ENCODE results near the gene KIF3B. TPM values are rescaled to one million over a fixed set of nuclear protein-coding genes. Genes with fewer than 3 reads are reported as not detected.
"Not testable (repeated sequence)": the region's sequence is repeated elsewhere in the genome, so short reads cannot be mapped to it uniquely, and the experiment has no call there.

Gene KIF3B
- total and polyA plus RNA-seq, 8 donors = 11.0 to 35.4 (median 25.7) TPM

- 46 to 51% methylated on average over 3 of the region's 3 CpGs for WGBS, 2 donors
- Histone ChIP-seq H3K9me3 (no peaks in the 10 kb centered on the region), H3K36me3 (no peaks in the 10 kb centered on the region), H3K27me3 (no peaks in the 10 kb centered on the region), H3K4me1 (peaks cover 46 to 60% (median 51%) of the 10 kb centered on the region in 3 donors), H3K27ac (peak overlapping the region in 2 of 4 donors; percentile 30 to 35), H3K4me3 (no peak overlapping the region)
- no peak for DNase-seq
- ATAC-seq = no peak
- no peak for FAIRE-seq
- intact Hi-C loops (cut with DNase I) = no loop called here
- no peak for TF ChIP-seq CTCF (IDR thresholded peaks at IDR 0.05)
Observed at GRCh38 chr20:32285082-32285620, 7.7 kb downstream of the KIF3B start.

GRCh38 chr20:32285621-32286371, 8.3 kb downstream of the KIF3B start:
- Histone ChIP-seq H3K4me1 (peaks cover 51 to 64% (median 57%) of the 10 kb centered on the region in 3 donors), H3K27me3 (no peaks in the 10 kb centered on the region), H3K4me3 (no peak overlapping the region), H3K27ac (peak overlapping the region in 2 of 4 donors; percentile 30 to 35), H3K9me3 (no peaks in the 10 kb centered on the region), H3K36me3 (no peaks in the 10 kb centered on the region)
- DNase-seq (no peak), ATAC-seq (no peak), FAIRE-seq (no peak)
- intact Hi-C loops (cut with DNase I) = no loop called here
- 54 to 61% methylated on average over 4 of the region's 4 CpGs for WGBS, 2 donors
- TF ChIP-seq CTCF (IDR thresholded peaks at IDR 0.05) = no peak

- intact Hi-C loops (cut with DNase I) = no loop called here
- Histone ChIP-seq H3K36me3 (no peaks in the 10 kb centered on the region), H3K9me3 (no peaks in the 10 kb centered on the region), H3K4me3 (no peak overlapping the region), H3K4me1 (peaks cover 49 to 58% (median 50%) of the 10 kb centered on the region in 3 donors), H3K27me3 (no peaks in the 10 kb centered on the region), H3K27ac (no peak overlapping the region)
- no peak for DNase-seq
- no peak for TF ChIP-seq CTCF (IDR thresholded peaks at IDR 0.05)
- 78 to 80% methylated on average over 6 of the region's 6 CpGs for WGBS, 2 donors
- FAIRE-seq = no peak
- no peak for ATAC-seq
Observed at GRCh38 chr20:32287231-32287638, 9.8 kb downstream of the KIF3B start.

GRCh38 chr20:32288225-32288849, 10.9 kb downstream of the KIF3B start:
- no peak for FAIRE-seq
- 68 to 75% methylated on average over 6 of the region's 6 CpGs for WGBS, 2 donors
- ATAC-seq = no peak
- H3K4me3 ChIP-seq = no peak overlapping the region
- no peak for DNase-seq
- no peak for TF ChIP-seq CTCF (IDR thresholded peaks at IDR 0.05)
- H3K27me3 ChIP-seq = no peaks in the 10 kb centered on the region
- H3K9me3 ChIP-seq = no peaks in the 10 kb centered on the region
- H3K36me3 ChIP-seq = no peaks in the 10 kb centered on the region
- intact Hi-C loops (cut with DNase I) = no loop called here
- H3K4me1 ChIP-seq = peaks cover 38 to 47% (median 42%) of the 10 kb centered on the region in 3 donors
- H3K27ac ChIP-seq = peak overlapping the region in 2 of 4 donors; percentile 89 to 93

GRCh38 chr20:32289299-32289660, 11.8 kb downstream of the KIF3B start:
- H3K9me3 ChIP-seq; H3K4me3 ChIP-seq; FAIRE-seq; DNase-seq; H3K36me3 ChIP-seq; intact Hi-C loops (cut with DNase I); H3K27me3 ChIP-seq: not testable (repeated sequence)
- 38 to 44% methylated on average over 4 of the region's 4 CpGs for WGBS, 2 donors
- ATAC-seq = peak; percentile 39 to 51 (median 48)
- Histone ChIP-seq H3K4me1 (peaks cover 38 to 44% (median 42%) of the 10 kb centered on the region in 3 donors), H3K27ac (peak overlapping the region; percentile 9 to 93 (median 54))

Data from pancreas (tissue), 10 donors.